ENCODE results near the gene YY1AP1.
A peak's percentile ranks its signal among the peaks of the same experiment; 100 is the strongest.

DNA sequence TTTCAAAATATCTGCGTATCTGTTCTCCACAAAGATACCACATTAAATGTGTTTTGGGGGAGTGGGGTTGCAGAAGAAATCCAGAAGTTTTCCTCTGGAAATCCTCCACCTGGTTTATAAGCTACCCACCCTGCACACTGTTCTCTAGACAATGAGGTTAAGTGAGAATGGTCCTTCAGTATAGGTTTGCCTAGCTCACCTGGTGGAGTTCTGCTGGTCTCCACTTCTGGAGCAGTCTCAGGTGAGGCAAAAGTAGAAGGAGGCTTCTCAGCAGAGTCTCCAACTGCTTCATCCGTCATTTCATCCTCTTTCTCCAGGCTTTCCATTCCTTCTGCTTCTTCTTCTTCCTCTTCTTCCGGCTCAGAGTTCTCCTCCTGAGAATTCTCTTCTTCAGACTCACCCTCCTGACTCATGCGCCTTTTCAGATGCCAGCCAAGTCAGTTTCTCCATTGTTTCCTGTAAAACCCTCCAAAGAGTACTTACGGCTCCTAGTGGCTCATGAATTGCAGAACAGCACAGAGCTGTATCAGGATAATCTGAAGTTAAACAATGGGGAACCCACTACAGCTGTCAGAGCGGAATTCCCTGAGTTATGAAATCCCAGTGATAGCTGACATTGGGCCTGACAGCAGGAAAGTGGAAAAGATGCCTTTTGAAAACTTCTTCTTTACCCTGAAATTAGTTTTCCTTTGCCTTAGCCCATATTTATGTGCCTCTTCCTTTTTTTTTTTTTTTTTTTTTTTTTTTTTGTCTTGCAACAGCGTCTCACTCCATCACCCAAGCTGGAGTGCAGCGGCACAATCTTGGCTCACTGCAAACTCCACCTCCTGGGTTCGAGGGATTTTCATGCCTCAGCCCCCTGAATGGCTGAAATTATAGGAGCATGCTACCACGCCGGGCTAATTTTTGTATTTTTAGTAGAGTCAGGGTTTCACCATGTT, 40.1 kb downstream of the YY1AP1 start:
- TF ChIP-seq, protein P1, sequence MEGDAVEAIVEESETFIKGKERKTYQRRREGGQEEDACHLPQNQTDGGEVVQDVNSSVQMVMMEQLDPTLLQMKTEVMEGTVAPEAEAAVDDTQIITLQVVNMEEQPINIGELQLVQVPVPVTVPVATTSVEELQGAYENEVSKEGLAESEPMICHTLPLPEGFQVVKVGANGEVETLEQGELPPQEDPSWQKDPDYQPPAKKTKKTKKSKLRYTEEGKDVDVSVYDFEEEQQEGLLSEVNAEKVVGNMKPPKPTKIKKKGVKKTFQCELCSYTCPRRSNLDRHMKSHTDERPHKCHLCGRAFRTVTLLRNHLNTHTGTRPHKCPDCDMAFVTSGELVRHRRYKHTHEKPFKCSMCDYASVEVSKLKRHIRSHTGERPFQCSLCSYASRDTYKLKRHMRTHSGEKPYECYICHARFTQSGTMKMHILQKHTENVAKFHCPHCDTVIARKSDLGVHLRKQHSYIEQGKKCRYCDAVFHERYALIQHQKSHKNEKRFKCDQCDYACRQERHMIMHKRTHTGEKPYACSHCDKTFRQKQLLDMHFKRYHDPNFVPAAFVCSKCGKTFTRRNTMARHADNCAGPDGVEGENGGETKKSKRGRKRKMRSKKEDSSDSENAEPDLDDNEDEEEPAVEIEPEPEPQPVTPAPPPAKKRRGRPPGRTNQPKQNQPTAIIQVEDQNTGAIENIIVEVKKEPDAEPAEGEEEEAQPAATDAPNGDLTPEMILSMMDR (IDR thresholded peaks at IDR 0.05): peak in 3 of 5 experiments; percentile 16 to 28 (median 23)
- TF ChIP-seq EP300 (IDR thresholded peaks at IDR 0.05; ENCODE audit: low read depth) (no peak), POLR2A (IDR thresholded peaks at IDR 0.05) (no peak), POLR2AphosphoS5 (IDR thresholded peaks at IDR 0.05) (peak in 1 of 3 donors; percentile 15)
